HG03025 (cell line): ENCODE data around the gene NMU.
"Not testable (repeated sequence)": the region's sequence is repeated elsewhere in the genome, so short reads cannot be mapped to it uniquely, and the experiment has no call there.

Source experiments
- ATAC-seq: cut with Tn5 transposase; IDR thresholded peaks from one replicate; pipeline ENCODE4 v1.9.1; 2021; ENCODE audit warnings: mild to moderate bottlenecking, moderate library complexity; ENCODE audit not compliant: unreplicated experiment, low FRiP score

Gene NMU, protein sequence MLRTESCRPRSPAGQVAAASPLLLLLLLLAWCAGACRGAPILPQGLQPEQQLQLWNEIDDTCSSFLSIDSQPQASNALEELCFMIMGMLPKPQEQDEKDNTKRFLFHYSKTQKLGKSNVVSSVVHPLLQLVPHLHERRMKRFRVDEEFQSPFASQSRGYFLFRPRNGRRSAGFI

GRCh38 chr4:55635741-55636655 is at the start of gene NMU:
TSS of gene NMU (minus strand) at chr4:55636298. CDS start at chr4:55636192, 106 bp downstream.
- ATAC-seq: no peak

DNA sequence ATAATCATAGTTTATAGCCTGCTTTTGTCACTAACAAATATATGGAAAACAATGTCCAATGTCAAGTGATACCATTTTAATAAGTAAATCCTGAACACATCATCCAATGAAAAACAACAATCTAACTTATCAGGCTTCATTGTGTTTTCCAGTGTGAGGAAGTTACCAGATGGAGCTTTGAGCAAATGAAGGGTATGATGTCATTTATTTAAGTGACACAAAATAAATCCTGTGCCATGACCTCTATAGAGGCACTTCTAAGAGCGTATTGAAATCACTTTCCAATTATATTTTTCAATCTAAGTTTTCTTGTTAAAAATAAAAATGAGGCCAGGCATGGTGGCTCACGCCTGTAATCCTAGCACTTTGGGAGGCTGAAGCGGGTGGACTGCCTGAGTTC is 48.2 kb upstream of the NMU start:
- ATAC-seq: no peak

DNA sequence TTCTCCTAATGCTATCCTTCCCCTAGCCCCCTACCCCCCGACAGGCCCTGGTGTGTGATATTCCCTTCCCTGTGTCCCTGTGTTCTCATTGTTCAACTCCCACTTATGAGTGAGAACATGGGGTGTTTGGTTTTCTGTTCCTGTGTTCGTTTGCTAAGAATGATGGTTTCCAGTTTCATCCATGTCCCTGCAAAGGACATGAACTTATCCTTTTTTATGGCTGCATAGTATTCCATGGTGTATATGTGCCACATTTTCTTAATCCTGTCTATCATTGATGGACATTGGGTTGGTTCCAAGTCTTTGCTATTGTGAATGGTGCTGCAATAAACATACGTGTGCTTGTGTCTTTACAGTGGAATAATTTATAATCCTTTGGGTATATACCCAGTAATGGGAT is 46.7 kb upstream of the NMU start:
- not testable (repeated sequence) for ATAC-seq

DNA sequence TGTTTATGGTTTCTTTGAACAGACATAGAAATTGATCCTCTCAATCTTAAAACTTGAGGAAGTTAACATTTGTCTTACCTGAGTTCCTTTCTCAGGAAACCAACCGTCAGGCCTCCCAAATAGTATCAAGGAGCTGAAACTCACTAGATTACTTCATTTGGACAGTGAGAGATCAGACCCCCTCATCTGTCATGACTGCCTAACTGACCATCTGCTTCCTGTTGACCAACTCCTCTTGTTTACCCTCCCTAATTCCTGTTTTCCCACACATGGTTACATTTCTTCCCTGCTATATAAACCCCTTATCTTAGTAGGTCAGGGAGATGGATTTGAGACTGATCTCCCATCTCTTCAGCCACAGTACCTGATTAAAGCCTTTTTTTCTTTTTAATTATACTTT is 46.2 kb upstream of the NMU start:
- ATAC-seq: no peak

DNA sequence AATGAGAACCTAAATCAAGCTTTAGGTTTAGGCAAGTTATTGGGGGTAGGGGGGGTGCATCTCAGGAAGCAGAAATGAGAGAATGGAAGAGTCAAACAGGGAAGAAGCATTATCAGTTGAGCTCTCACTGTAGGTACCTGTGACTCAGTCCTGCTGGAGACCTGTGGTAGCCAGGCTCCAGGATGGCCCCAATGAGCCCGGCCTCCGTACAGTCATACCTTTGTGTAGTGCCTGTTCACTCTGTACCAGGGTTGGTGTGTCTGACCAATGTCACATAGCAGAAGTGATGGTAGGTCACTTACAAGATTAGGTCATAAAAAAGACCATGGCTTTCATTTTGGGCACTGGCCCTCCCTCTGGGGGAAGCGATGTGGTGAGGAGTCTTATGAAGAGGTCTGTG is 45.3 kb upstream of the NMU start:
- ATAC-seq: no peak

DNA sequence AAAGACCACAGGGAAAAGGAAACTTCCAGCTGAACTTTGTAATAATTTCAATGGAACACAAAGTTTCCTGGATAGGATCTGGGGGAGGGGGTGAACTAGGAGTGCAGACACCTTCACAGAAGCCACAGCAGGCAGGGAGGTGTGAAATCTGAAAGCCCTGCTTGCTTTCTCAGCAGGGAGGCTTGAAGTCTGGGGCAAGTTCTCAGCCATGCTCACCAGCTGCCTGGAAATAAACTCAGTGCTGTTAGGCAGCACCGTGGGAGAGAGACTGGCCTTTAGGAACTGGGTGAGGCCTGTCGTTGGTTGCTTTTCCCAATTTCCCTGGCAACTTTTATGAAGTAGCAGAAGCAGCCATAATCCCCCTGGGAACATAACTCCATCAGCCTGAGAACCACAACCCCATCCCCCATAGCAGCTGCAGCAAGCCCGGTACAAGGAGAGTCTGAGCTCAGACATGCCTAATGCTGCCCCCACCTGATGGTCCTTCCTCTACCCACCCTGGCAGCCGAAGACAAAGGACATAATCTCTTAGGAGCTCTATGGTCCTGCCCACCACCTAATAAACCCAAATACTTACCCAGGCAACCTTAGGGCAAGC is 39.2 kb upstream of the NMU start:
- ATAC-seq: no peak

DNA sequence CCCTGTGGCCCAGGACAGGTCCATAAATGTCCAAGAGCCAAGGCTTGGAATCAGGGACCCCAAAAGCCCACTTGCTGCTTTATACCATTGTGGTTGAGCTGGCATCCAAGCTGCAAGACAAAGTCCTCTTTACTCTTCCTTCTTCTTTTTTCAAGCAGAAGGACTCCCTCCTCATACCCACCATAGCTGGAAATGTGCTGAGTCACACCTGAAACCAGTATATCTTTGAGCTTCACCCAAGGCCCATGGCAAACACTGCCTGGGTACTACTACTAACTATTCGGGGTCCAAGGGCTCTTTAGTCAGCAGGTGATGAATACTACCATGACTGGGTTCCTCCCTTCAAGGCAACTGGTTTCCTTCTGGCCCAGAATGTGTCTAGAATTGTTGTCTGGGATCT is 37.3 kb upstream of the NMU start:
- ATAC-seq: no peak

DNA sequence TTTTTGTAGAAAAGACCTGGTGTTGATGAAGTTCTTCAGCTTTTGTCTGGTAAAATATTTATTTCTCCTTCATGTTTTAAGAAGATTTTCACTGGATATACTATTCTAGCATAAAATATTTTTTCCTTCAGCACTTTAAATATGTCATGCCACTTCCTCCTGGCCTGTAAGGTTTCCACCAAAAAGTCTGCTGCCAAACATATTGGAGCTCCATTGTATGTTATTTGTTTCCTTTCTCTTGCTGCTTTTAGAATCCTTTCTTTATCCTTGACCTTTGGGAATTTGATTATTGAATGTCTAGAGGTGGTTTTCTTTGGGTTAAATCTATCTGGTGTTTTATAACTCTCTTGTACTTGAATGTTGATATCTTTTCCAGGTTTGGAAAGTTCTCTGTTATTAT is 35.6 kb upstream of the NMU start:
- ATAC-seq: no peak

DNA sequence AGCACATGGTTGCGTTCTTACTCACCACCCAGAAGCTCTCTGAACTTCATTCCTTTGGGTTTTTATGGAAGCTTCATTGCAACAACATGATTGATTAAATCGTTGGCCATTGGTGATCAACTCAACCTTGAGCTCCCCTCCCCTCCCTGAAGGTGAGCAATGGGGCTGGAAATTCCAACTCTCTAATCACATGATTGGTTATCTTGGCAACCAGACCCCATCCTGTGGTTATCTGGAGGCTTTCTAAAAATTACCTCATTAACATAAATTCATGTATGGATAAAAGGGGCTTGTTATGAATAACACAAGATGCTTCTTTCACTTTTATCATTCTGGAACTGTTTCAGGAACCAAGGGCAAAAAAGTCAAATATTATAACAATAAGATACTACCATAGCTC is 34.6 kb upstream of the NMU start:
- ATAC-seq: no peak

GRCh38 chr4:55668449-55668848 is 32.4 kb upstream of the NMU start:
- no peak for ATAC-seq

- no peak for ATAC-seq
These were observed 30.4 kb upstream of the NMU start for GRCh38 chr4:55666535-55666934.

- no peak for ATAC-seq
These were observed 27.0 kb upstream of the NMU start for GRCh38 chr4:55663145-55663544.

GRCh38 chr4:55661398-55662056 is 25.4 kb upstream of the NMU start:
- no peak for ATAC-seq

- ATAC-seq: no peak
These were observed 22.6 kb upstream of the NMU start for GRCh38 chr4:55658657-55659056.

GRCh38 chr4:55654131-55654530 is 18.0 kb upstream of the NMU start:
- ATAC-seq: no peak

GRCh38 chr4:55650483-55650882 is 14.4 kb upstream of the NMU start:
- ATAC-seq: no peak

DNA sequence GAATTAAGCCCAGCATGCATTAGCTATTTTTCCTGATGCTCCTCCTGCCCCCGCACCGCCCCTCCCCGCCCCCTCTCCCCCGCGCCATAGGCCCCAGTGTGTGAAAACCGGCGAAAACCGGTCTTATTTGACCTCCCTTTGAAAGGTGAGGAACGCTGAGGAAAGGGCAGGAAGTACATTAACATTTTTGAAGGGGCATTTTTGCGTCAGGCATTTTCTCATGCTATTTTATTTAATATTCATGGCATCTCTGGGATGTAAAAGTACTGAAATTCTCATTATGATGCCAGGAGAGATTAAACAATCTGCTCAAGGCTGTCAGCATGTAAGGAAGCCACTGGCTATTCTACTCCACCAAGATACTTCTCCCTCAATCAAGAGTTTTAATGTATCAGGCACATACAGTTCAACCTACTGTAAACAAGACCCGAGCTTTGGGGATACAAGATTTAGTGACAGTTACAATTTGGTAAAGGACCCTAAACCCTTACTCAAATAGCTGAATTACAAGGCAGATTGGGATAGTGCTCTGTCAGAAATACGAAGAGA is 1.2 kb upstream of the NMU start:
- no peak for ATAC-seq

DNA sequence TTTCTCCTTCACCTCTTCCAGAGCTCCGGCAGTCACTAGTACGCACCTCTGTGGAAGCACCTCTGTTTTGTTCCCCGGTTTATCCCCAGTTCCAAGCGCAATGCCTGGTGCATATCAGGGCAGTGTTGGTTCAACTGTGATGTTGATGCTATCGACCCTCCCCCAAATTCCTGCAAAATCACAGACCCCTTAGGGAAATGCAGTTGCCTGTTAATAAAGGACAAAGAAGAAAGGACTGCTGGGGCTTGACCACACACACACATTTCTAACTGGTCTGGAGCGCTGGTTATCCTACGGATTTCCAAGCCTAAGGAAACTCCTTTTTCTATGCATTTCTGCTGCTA is 530 bp upstream of the NMU start:
- ATAC-seq: no peak

DNA sequence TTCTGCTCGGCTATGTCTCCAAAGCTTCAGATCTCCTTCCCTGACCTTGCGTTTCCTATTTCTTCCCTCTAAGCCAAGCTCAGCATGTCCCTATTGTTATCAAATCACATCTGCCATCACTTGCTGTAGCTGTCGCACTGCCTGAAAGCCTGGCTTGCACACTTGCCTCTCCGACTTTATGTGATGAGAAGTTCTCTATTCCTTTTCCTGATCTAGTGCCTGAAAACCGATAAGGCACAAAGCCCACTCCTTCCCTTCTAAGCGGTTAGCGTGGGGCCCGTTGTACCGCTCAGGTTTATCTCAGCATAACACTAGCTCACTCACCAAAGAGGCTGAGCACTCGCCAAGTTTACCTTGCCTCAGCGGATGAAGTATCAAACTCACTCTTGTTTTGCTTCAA is 816 bp downstream of the NMU start:
- no peak for ATAC-seq

DNA sequence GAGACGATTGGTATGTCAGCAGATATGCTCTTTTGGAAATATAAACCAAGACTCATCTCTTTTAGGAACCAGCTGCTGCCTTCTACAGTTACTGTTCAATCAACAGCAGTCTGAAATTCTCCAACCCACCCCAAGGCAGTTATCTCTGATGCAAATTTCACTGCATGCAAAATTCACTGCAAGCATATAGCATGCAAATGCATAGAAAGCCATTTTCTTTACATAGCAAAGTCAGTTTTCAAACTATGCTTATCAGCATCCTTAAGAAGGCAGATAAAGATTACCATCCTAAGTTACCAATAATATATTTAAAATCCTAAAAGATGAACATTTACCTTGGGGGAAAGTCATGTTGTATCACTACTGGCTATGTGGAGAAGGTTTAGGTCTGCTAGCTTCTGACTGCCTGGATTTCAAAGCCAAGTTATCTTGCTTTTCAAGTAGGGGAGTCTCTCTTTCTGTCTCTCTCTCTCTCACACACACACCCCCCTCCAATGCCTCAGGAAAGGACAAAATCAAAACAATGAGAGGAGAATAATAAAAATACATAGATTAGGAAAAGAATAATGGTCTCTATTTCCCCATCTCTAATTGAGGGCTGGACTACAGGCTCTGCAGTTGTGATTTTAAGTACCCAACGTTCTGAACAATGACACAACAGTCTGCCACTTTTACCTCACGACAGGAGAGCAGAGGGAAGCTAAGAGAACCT is 1.5 kb downstream of the NMU start:
- no peak for ATAC-seq
